Body of pancreas (tissue), 4 donors: ENCODE data around the gene CAVIN1. TPM values are rescaled to one million over a fixed set of nuclear protein-coding genes. Genes with fewer than 3 reads are reported as not detected.
"Not testable (repeated sequence)": the region's sequence is repeated elsewhere in the genome, so short reads cannot be mapped to it uniquely, and the experiment has no call there.

Experiments
- ATAC-seq: fragments of 150-250 bp; one replicate; pipeline ENCODE4 v1.9.1; 2016
- DNase-seq, 4 donors: peaks; one replicate each; pipeline ENCODE4 v3.0.0-alpha.2; 2019
- H3K27ac ChIP-seq, 4 donors: fragments of 200-600 bp; sonication (generic); 1 replicate in 3 of 4; 2 replicates in 1 of 4; pipeline versions ENCODE4 v1.5.1 to v1.6.1; 2016 to 2019; ENCODE audit warnings: mild to moderate bottlenecking in 1 of 4, mixed read lengths in 1 of 4, moderate library complexity in 1 of 4
- H3K27me3 ChIP-seq, 2 donors: fragments of 200-600 bp; sonication (generic); one replicate each; pipeline ENCODE4 v1.6.0; 2016; ENCODE audit warnings: mild to moderate bottlenecking in 1 of 2
- H3K36me3 ChIP-seq, 2 donors: fragments of 200-600 bp; sonication (generic); replicated peaks in 1 of 2; 2 replicates each; pipeline ENCODE4 v1.5.1; 2016; ENCODE audit warnings: low read depth in 2 of 2; ENCODE audit not compliant: insufficient read depth in 1 of 2
- H3K4me1 ChIP-seq: fragments of 200-600 bp; sonication (generic); one replicate; pipeline ENCODE4 v1.6.0; 2016
- H3K4me3 ChIP-seq, 2 donors: fragments of 200-600 bp; sonication (generic); 1 replicate in 1 of 2; 2 replicates in 1 of 2; pipeline ENCODE4 v1.5.1; 2016 to 2019
- H3K9me3 ChIP-seq, 3 donors: fragments of 200-600 bp; sonication (generic); 1 replicate in 2 of 3; 2 replicates in 1 of 3; pipeline ENCODE4 v1.5.1; 2016
- CTCF ChIP-seq, 7 experiments: fragments of 450-650 bp in 4 of 7; fragments of 200-600 bp in 3 of 7; sonication (generic) in 3 of 7; IDR thresholded peaks; one replicate each; pipeline ENCODE4 v1.5.1; 2016 to 2019; ENCODE audit warnings: antibody characterized with exemption in 7 of 7
- POLR2A ChIP-seq, 3 donors: fragments of 450-650 bp; IDR thresholded peaks; one replicate each; pipeline ENCODE4 v1.6.1; 2016; ENCODE audit warnings: antibody characterized with exemption in 3 of 3, mild to moderate bottlenecking in 2 of 3
- WGBS, 2 donors: methylation state at CpG; one replicate each; pipeline ENCODE4 v1.1.5; 2017; 5-methylcytosine and 5-hydroxymethylcytosine counted together
- intact Hi-C: fragments of 100-400 bp; cut with DNase I; formaldehyde crosslinking; loops from one replicate; pipeline ENCODE4 v1.15.1; 2023
- total RNA-seq, 2 donors: library from RNA; depleted of rRNA; stranded (reverse); fragments of >200 nt; gene quantifications; one replicate each; pipeline ENCODE4 v1.1.0, GENCODE V29; 2016

Gene CAVIN1
- total RNA-seq, 2 donors from 2014 or later: 63.3 to 75.8 TPM

- Histone ChIP-seq H3K27me3 (no peaks in the 10 kb centered on the region), H3K27ac (peak overlapping the region; percentile 47 to 83 (median 78)), H3K9me3 (no peaks in the 10 kb centered on the region), H3K36me3 (no peaks in the 10 kb centered on the region), H3K4me3 (no peak overlapping the region), H3K4me1 (peaks cover 89% of the 10 kb centered on the region)
- ATAC-seq (no peak), DNase-seq (no peak)
- WGBS, 2 donors: 30 to 39% methylated on average over 10 of the region's 10 CpGs
- intact Hi-C loops: no loop called here
- no peak for TF ChIP-seq POLR2A (IDR thresholded peaks at IDR 0.05)
- no peak for TF ChIP-seq CTCF (IDR thresholded peaks at IDR 0.05)
These were observed 44.6 kb downstream of the CAVIN1 start for GRCh38 chr17:42378359-42378958.

GRCh38 chr17:42373896-42374295 is 49.2 kb downstream of the CAVIN1 start:
- Histone ChIP-seq H3K4me1 (peaks cover 45% of the 10 kb centered on the region), H3K9me3 (no peaks in the 10 kb centered on the region), H3K4me3 (no peak overlapping the region), H3K27ac (peak overlapping the region in 2 of 4 donors; percentile 15 to 18), H3K36me3 (no peaks in the 10 kb centered on the region), H3K27me3 (no peaks in the 10 kb centered on the region)
- DNase-seq: no peak
- TF ChIP-seq POLR2A (IDR thresholded peaks at IDR 0.05) (no peak), CTCF (IDR thresholded peaks at IDR 0.05) (no peak)
- WGBS, 2 donors: 86 to 94% methylated on average over 1 of the region's 1 CpG
- intact Hi-C loops: no loop called here
- no peak for ATAC-seq

GRCh38 chr17:42372142-42372541 is 50.9 kb downstream of the CAVIN1 start:
- intact Hi-C loops: no loop called here
- TF ChIP-seq POLR2A (IDR thresholded peaks at IDR 0.05) (no peak), CTCF (IDR thresholded peaks at IDR 0.05) (no peak)
- no peaks in the 10 kb centered on the region for H3K36me3 ChIP-seq
- no peaks in the 10 kb centered on the region for H3K9me3 ChIP-seq
- H3K27me3 ChIP-seq: no peaks in the 10 kb centered on the region
- peaks cover 35% of the 10 kb centered on the region for H3K4me1 ChIP-seq
- ATAC-seq (no peak), DNase-seq (no peak)
- H3K27ac ChIP-seq: no peak overlapping the region
- no peak overlapping the region for H3K4me3 ChIP-seq

- H3K9me3 ChIP-seq, H3K27me3 ChIP-seq, ATAC-seq, H3K27ac ChIP-seq, H3K36me3 ChIP-seq, intact Hi-C loops, DNase-seq, H3K4me3 ChIP-seq: not testable (repeated sequence)
- WGBS, 2 donors: 69 to 81% methylated on average over 11 to 12 of the region's 12 CpGs
- H3K4me1 ChIP-seq: peaks cover 18% of the 10 kb centered on the region
These were observed 54.1 kb downstream of the CAVIN1 start for GRCh38 chr17:42368797-42369561.

GRCh38 chr17:42368310-42368709 is 54.7 kb downstream of the CAVIN1 start:
- intact Hi-C loops, H3K27me3 ChIP-seq, H3K27ac ChIP-seq, ATAC-seq, H3K4me3 ChIP-seq, DNase-seq, H3K9me3 ChIP-seq, H3K36me3 ChIP-seq: not testable (repeated sequence)
- WGBS, 2 donors: 68 to 84% methylated on average over 5 of the region's 5 CpGs
- peaks cover 16% of the 10 kb centered on the region for H3K4me1 ChIP-seq

- not testable (repeated sequence) for DNase-seq
- WGBS, 2 donors: 78 to 81% methylated on average over 13 of the region's 13 CpGs
These were observed 56.7 kb downstream of the CAVIN1 start for GRCh38 chr17:42366176-42367023.

More at GRCh38 chr17:42366176-42367023, 56.7 kb downstream of the CAVIN1 start:
- H3K4me1 ChIP-seq: peaks cover 32% of the 10 kb centered on the region
- intact Hi-C loops, H3K27me3 ChIP-seq, H3K4me3 ChIP-seq, H3K36me3 ChIP-seq, ATAC-seq, H3K9me3 ChIP-seq, H3K27ac ChIP-seq: not testable (repeated sequence)
